Activated CD4-positive, alpha-beta T cell treated with anti-CD3 and anti-CD28 coated beads, Interleukin-2, amount 50 U/mL, for 1 hour (primary cell): ENCODE results near the gene RHEX.
A peak's percentile ranks its signal among the peaks of the same experiment; 100 is the strongest.
"Not testable (repeated sequence)": the region's sequence is repeated elsewhere in the genome, so short reads cannot be mapped to it uniquely, and the experiment has no call there.

ENCODE experiments used
- DNase-seq: peaks from one replicate; pipeline ENCODE4 v3.0.0-alpha.2; 2020

The RHEX gene

DNA sequence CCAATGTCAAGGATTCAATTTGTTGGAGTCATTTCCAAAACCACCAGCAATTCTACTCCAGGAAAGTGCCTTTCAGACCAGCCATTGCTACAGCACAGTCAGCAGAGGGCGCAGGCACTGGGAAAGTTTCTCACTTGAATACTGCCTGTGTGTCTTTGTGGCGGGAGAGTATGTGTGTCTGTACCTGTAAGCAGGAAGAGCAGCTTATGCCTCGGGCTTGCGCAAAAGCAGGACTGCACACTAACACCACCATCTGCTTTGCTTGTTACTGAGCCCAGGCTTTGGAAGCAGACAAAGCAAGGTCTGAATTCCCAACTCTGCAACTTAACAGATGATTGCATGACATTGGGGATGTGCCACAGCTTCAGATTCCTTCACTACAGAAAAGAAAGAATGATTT is 22.3 kb upstream of the RHEX start:
- DNase-seq: peak; percentile 61

DNA sequence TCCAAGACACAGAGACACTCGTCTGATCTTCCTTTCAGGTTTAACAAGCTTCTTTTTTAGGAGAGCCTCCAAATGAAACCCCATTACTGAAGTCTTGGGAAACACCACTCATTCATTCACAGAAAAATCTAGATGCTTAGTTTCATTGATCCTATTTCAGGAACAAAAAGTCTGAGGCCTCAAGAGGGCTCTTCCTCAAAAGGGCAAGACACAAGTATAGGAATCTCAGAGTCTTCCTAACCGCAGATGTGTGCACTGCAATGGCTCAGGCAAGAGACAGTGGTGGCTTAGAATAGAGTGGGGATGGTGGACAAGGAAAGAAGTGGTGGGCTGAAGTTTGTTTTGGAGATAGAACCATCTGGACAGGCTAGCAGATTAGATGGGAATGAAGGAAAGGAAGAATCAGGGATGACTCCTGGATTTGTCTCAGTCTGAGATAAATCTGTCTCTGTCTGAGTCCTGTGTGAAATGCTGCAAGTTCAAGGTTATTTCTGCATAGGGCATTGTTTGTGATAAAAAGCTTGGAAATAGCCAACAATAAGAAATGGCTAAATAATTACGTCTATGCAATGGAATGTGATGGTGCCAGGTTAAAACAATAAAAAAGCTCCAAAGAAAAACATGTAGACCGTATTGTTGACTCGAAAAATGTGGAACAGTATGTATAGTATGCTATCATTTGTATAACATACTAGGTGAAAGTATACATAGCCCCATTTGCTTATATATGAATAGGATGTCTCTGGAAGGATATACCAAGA is 20.4 kb upstream of the RHEX start:
- no peak for DNase-seq

DNA sequence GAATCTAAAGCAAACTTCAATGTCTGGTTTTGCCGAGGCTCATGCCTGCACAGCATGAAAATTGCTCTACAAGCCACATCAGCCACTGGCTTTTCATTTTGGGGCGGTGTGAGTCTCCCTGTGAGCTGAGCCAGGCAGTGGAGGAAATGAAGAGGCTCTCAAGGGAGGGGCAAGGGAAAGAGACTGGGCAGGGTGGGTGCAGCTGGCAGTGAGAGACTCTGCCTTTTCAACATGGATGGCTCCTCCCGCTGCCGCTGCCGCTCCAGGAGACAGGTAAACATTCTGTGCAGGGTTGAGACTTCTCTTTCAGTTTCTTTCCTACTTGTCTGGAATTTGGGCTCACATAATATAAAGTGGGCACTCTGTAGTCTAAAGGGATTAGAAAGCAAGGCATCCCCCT is 17.9 kb upstream of the RHEX start:
- DNase-seq: no peak

DNA sequence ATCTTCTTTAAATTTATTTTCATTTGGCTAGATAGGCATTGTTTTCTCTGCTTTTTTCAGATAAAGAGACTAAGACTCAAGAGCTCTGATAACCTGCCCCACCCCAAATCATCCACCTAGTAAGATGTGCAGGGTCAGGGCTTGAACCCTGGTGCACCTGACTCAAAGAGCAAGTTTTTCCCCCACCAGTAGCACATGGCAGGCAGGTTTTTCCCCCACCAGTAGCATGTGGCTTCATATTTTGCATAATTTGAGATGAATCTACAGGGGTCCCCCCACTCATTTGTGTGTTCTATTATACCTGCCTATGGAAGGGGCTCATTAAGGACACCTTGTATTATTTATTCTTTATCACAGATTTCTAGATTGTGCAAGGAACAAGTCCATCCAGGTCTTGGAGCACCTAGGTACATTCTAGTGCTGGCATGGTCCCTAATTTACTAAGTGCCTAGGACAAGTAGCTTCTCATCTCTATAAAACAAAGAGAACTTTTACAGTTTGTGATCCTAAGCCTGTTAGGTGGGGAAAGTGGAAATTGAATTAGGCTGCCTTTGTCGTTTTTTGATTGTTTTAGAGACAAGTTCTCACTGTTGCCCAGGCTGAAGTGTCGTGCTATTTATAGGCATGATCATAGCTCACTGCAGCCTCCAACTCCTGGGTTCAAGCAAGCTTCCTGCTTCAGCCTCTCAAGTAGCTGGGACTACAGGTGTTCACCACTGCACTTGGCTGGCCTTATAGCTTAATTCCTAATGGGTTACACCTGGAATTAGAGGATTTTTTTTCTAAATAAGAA is 16.1 kb upstream of the RHEX start:
- DNase-seq: no peak

DNA sequence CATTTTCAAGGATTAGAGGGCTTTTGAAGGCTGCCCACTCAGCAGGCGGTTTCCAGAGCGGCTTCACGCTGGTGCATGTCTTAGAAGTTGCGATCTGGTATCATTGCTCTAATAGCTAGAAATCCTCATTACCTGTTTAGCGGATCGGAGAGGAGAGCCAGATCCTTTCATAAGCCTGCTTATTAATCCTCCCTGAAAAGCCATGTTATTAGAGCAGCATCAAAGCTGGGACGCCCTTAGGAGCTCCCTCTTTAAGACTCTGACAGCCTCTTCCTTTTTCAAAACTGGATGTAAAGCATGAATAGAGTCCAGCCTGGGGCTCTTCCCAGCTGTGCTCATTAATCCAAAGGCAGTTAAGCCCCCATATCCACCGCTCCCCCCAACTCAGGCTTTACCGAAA is 15.4 kb upstream of the RHEX start:
- DNase-seq: no peak

DNA sequence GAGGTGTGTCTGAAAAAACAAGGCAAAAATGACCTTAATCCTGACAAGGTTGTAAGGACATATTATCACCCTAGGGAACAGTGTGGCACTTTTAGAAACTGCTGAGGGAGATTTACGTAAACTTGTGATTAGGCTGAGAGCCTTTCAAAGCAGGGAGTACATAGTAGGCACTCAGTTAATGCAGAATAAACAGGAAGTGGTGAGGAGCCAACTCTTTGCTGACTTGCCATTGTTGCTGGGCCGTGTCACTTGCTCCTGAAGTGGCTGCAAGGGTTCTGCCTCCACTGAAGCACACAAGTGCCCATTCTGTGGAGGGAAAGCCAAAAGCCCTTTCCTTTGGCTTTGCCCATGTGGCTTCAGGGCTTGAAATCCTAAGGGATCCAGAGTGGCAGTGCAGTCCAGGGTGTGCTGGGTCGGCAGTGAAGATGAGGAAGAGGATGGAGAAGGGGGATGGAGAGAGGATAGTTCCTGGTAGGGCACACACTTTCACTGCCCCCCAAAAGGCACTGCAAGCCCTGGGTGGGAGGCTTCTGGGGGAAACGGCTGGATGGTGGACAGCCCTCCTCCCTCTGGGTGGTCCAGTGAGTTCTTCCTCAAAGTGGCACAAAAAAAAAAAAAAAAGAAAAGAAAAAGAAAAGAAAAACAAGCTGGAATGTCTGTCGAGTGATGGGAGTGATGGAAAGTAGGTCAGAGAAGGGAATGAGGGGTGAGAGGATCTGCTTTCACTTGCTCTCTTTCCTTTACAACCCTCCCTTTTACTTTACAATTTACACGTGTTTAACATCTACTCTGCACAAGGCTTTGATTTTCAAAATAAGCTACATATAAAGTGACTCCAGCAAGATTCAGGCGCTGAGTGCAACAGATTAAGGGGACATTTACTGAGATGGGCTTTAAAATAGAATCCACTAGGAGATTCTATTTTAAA is 13.7 kb upstream of the RHEX start:
- no peak for DNase-seq

DNA sequence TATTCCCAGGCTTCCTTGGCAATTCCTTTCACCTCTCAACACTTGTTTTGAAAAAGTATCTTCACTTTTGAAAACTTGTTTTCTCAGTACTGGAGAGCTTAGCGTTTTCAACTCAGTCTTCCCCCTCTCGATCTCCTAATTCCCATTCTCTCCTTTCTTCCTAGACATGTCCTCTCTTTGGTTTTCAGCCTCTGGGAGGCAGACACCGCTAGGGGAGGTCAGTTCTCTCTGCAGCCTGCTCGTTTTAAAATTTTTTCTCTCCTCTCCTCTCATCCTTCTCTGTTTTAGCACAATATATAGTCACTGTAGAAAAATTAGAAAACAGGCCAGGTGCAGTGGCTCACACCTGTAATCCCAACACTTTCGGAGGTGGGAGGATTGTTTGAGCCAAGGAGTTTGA is 12.6 kb upstream of the RHEX start:
- DNase-seq: no peak

DNA sequence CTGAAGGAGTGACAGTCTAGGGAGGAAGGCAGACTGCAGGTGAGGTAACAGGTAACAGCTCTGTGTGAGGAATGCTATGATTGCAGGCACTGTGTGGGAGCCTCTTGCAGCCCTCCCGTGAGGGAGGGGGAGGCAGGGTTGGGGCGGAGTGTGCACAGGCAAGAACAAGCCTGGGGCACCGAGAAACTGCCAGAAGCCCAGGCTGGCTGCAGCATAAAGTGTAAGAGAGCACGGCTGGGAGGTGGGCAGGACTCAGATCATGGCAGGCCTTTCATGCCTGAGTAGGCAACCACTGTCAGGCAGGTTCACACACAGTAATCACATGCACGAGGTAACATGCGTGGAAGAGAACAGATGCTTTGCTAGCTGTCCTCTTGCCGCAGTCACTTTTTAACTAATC is 11.3 kb upstream of the RHEX start:
- no peak for DNase-seq

DNA sequence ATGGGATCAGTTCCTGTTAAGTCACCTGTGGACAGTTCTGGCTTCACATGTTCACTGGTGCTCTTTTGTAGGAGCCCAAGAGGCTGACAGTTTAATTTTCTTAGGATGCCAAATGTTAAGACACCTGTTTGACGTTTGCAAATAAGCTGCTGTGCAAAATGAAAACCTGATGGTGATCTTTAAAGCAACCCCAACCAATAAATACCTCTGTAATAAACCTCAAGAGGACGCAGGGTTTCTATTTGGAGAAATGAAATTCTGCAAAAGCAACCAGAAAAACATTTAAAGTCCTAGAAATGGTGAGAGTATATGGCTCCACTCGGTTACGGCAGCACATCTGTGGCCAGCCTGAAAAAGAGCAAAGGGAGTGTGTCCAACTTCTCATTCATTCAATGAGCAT is 5.7 kb upstream of the RHEX start:
- no peak for DNase-seq

DNA sequence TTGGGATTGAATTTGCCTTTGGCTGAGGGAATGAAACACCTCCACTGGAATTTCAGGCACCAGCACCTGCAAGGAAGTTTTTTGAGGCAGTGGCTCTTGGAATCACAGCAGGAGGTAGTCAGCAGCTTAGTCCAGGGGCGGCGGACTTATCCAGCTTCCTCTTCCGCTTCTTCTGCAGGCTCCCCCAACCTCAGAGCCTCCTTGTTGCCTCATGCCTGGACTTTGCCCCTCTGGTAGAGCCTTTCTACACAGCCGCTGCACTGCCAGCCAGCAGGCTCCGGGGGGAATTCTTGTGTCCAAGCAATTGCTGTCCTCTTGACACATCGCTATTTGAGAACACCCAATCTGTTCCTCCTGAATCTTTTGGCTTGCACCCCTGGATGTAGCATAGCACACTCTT is 4.4 kb upstream of the RHEX start:
- DNase-seq: no peak

DNA sequence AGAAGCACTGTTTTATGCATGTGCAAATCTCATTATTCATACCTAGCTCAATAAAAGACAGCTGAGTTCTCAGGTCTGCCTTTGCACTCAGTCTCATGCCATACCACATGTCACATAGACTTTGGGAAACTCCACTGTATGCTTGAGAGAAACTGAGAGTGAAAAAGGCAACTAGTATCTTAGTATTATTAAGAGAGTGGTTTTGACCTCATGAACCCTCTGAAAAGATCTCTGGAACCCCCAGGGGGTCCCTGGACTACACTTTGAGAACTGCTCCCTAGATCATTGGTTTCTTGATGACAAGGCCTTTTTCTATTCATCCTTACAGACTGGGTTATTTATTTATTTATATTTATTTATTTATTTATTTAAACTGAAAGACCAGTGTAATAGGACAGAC is 3.7 kb upstream of the RHEX start:
- no peak for DNase-seq

DNA sequence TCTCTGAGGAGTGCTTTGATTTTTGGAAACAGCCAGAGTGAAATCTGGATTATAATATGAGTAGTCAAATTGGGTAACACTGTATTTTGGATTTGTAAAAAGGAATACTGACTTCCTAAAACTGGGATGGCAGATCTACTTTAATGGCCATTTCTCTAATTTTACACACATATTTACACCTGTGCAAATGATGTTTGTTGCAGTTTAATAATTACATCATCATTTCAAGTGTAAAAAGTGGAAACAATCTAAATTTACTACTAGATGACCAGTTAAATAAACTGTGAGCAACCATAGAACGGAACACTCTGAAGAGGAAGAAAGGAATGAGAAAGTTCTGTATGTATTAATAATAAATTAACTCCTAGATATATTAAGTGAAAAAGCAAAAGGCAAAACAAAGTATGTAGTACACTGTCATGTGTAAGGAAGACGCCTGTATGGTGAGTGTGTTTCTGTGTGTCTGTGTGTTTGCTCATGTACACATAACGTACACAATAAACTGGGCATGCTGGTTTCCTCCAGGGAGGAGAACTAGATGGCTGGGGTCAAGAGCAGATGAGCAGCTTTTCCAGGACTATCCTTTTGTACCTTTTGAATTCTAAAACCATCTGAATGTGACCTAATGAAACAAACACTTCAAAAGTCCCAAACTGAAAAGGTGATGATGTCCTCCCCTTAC is 2.9 kb upstream of the RHEX start:
- no peak for DNase-seq

DNA sequence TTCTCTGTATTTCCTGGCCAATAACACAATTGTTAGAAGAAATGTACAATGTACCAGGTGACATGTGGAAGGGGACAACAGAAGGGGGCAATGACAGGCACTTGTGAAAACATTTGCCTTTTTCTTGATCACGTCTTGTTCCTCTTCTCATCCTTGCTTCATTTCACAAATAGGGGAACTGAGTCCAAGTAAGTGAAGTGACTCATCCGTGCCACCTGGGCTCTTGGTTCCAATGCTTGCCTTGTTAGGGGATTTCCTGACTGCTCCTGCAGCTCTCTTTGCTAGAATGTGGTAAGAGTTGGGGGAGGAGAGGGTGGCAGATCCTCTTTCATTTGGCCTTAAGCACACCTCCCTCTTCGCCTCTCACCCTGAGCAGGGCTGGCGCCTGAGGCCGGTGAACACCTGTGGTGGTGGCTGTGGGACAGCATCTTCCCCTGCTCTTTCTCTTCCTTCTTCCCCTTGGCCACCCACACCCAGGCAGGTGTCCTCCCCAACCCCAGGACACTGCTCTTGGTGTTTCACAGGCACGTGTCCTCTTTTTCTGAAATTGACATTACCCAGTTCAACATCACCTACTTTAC is 2.2 kb upstream of the RHEX start:
- peak; percentile 26 for DNase-seq

DNA sequence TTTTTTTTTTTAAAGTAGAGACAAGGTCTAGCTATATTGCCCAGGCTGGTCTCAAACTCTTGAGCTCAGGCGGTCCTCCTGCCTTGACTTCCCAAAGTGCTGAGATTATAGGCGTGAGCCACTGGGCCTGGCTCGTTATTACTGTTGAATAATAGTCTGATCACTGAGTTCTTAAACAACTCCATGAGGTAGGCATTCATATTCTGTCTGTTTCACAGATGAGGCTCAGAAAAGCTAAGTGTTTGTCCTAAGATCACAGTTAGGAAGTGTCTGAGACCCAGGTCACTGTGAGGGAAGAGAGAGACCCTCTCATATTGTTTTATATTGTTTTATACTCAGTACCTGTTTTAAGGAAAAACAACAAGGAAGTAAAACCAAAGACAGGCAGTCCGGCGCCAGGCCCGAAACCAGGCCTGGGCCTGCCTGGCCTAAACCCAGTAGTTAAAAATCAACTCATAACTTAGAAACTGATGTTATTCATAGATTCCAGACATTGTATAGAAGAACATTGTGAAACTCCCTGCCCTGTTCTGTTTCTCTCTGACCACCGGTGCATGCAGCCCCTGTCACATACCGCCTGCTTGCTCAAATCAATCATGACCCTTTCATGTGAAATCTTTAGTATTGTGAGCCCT is 625 bp upstream of the RHEX start:
- not testable (repeated sequence) for DNase-seq

DNA sequence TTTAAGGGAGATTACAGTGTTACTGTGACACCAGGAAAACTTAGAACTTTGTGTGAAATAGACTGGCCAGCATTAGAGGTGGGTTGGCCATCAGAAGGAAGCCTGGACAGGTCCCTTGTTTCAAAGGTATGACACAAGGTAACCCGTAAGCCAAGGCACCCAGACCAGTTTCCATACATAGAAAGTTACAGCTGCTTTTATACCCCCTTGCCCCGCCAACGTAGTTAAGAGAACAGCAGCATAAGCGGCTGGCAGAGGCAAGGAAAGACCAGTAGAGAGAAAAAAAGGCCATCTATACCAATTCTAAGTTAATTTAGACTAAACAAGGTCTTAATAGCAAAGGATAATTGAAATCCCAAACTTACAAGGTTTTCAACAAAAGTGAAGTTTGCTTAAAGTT is 643 bp downstream of the RHEX start:
- not testable (repeated sequence) for DNase-seq

DNA sequence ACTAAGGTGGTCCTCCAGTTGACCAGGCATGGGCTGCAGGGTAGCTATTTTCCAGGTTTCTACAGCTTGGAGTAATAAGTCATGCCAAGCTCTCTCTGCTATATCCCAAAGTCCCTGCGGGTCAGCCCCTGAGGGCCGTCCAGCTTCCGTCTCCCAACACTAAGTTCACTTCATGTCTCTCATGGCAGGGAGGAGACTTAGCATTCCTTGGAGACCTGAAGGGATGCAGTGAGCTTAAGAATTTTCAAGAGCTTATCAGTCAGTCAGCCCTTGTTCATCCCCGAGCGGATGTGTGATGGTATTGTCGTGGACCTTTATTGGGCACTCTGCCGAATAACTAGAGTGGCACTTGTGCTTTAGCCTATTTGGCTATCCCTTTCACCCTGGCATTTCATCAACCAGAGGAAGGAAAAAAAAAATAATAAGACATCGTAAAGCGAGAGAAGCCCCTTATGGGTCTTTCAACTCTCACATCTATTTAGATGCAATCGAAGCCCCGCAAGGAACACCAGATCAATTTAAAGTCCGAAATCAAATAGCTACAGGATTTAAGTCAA is 2.2 kb downstream of the RHEX start:
- not testable (repeated sequence) for DNase-seq

DNA sequence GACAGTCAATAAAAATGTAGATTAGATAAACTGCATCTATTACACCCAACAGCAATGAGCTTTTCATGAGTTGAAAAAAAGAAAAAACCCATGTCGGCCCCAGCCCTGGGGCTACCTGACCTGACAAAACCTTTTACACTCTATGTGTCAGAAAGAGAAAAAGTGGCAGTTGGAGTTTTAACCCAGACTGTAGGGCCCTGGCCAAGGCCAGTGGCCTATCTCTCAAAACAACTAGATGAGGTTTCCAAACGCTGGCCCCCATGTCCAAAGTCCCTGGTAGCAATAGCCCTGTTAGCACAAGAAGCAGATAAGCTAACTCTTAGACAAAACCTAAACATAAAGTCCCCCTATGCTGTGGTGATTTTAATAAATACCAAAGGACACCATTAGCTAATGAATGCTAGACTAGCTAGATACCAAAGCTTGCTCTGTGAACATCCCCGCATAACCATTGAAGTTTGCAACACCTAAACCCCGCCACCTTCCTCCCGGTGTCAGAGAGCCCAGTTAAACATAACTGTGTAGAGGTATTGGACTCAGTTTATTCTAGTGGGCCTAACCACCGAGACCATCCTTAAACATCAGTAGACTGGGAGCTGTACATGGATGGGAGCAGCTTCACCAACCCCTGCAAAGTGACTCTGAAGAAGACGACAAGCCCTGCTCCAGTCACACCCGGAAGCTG is 2.8 kb downstream of the RHEX start:
- DNase-seq: not testable (repeated sequence)

DNA sequence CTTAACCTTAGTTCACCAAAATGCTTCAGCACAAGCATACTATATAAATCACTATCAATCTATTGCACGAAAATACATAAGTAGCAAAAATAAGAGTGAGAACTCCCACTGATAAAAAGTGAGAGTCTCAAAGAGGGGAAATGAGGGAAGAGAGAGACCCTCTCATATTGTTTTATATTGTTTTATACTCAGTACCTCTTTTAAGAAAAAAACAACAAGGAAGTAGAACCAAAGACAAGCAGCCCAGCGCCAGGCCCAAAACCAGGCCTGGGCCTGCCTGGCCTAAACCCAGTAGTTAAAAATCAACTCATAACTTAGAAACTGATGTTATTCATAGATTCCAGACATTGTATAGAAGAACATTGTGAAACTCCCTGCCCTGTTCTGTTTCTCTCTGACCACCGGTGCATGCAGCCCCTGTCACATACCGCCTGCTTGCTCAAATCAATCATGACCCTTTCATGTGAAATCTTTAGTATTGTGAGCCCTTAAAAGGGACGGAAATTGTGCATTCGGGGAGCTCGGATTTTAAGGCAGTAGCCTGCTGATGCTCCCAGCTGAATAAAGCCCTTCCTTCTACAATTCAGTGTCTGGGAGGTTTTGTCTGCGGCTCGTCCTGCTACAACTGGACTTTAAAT is 5.4 kb downstream of the RHEX start:
- not testable (repeated sequence) for DNase-seq

DNA sequence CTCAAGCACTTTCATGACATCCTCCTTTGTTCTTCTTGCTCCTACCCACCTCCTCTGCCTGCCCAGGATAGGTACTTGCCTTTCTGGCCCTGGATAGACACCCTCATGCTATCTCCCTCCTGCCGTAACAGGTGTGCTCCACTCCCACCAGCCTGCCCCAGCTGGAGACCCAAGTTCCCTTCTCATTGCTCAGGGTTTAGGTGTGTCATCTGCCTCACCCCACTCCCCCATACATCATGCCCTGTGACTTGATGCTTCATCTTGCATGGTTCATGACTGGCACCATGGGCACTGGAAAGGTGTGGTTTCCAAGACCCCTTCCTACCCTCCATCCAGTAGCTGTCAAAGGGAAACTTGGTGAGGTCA is 5.9 kb downstream of the RHEX start:
- DNase-seq: no peak

DNA sequence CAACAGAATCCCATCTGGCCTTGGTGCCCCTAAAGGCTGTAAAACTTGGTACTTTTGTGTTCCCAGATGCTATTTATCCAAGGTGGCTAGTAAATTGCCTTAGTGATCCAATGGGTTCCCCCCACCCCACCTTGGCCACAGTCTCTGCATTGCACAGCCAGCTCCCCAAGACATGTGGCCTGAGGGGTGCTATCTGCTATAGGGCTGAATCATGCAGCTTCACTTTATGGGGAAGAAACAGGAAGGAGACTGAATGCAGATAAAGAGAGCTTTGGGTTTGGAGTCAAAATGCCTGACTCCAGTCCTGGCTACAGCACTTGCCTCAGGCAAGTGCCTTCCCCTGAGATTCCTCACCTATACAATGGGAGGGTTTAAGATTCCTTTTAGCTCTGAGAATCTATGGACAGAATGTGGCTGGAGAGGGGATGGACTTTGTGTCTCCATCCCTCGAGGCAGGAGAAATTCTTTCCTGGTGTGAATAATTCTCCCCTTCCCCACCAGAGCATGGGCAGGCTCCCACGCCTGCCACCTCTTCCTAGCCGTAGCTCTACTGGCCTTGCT is 6.5 kb downstream of the RHEX start:
- DNase-seq: no peak
